SKM-1 treated with dmso at 0.1 percent for 144 hours (cell line): ENCODE results near the gene EFNB2.

Experiments
- DNase-seq: peaks from one replicate; lab custom pipeline; 2025; ENCODE audit not compliant: unreplicated experiment; lab: John Stamatoyannopoulos, UW

The EFNB2 gene

DNA sequence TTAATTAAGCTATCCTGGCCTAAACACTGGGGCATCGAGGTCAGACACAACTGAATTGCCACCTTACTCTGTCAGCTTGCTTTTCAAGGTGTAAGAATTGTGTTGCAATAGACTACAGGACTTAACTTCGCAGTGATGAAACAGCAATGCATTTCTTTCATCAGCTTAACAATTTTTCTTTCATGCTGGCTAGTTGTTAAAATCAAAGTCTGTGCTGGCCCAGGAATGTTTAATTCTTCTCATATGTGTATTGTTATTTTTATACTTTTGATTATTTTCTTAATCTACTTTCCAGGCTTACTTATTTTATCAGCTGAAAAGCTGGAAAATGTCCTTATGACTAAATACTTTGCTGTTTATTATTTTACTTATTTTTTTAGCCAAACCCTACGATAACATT lies 79.7 kb downstream of the EFNB2 start:
- no peak for DNase-seq

DNA sequence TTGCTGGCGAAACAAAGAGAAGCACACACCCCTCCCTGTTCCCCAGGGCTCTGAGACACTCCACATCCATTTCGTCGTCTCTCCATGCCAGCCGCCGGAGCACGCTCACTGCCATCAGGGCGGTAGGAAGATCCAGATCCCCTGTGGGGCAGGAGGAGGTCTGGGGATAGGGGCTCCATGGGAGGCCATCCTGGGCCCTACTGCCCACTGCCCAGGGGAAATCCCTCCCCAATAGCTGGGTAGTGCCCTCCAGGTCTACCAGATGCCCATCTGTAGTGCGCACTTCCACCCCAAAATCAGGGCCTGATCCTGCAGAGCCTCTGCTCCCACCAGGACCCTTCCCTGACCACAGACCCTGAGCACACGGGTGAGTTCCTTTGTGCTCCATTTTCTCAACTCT lies 80.3 kb downstream of the EFNB2 start:
- no peak for DNase-seq

DNA sequence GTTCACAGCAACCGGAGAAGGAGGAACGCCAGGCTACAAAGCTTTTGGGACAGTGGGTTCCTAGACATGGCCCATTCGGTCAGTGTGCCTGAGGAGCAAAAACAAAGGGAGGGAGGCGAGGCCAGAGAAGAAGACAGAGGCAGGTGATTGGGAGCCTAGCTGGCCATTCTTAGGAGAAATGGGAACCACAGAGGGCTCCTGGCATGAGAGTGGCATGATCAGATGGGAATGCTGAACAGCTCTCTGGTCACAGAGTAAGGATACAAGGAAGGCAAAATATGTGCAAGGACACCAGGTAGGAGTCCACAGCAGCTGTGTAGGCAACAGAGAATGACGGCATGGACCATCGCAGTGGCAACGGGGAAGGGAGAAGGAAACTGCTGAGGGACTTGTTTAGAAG lies 82.4 kb downstream of the EFNB2 start:
- DNase-seq, result no peak

DNA sequence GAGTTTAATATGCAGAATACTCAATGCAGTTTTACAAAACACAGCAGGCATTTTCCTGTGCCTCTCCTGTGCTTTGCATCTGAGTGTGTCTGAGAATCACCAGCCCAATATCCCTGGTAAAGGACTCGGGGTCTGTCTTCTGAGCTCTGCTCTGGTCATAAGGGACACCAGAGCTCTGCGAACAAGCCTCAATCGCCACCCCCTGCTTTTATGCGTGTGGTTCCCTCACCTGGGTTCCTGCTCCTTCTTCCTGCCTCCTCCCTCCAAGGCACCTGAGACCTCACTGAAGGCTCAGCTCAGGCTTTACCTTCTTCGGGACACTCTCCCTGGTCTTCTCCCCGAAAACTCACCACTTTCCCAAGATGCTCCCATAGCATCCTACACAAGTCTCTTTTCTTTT lies 84.5 kb downstream of the EFNB2 start:
- DNase-seq, result no peak

DNA sequence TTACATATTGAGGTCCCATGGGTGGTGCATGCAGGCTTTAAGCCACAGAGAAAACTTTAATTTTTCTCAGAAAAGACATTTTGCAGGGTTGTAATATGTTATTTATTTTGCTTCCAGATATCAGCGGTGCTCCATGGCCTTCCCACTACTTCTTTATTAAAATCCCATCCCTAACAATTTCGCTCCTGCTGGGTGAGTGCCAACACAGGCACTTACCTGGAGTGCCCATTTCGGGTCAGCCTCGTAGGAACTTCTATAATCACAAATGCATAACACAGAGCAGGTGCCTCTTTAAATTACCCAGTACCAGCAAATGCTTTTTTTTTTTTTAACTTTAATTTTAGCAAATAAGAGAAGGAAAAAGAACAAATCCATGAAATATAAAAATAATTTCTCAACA lies 86.4 kb downstream of the EFNB2 start:
- DNase-seq, result no peak

DNA sequence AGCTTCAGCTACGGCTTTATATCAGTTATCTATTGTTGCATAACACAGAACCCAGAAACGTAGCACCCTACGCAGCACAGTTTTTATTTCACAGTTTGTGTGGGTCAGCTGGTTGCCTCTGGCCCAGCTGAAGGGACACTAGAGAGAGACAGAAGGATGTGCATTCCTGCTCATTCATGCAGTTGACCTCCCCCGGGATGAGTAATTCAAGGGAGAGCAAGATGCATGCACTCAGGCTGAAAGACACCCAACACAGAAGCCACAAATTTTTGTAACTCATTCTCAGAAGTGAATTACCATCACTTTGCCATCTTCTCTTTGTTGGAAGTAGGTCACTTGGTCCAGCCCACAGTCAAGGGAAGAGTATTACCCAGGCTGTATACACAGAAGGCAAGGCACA lies 89.5 kb downstream of the EFNB2 start:
- DNase-seq, result no peak

DNA sequence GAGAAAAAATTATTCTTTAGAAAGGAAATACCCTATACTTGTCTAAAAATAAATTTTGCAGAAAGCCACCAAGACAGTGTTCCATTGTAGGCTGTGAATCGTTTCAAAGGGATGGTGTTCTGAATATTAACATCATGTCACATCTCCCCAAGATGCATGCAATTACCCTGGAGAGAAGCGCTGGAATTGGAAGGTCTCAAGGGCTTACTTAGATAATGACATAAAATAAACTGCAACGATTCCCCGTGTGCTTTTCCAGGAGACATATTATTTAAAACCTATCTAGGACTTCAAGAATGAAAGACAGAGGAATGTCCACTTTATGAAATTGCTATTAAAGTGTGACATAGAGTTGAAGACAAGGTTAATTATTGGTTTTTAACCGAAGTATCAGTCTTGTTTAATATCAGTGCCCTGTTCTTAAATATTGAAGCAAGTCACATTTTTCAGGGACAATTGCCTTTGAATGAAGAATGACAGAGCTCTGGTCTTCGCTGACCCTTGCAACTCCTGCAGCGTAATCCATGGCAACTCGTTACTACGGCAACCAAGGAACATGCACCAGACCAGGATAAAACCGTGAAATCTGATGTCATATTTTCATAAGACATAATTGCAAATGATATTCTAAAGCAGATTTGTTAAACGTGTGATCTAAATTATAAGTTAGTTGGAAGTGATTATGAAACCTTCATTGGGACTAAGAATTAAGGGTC lies 91.7 kb downstream of the EFNB2 start:
- no peak for DNase-seq

DNA sequence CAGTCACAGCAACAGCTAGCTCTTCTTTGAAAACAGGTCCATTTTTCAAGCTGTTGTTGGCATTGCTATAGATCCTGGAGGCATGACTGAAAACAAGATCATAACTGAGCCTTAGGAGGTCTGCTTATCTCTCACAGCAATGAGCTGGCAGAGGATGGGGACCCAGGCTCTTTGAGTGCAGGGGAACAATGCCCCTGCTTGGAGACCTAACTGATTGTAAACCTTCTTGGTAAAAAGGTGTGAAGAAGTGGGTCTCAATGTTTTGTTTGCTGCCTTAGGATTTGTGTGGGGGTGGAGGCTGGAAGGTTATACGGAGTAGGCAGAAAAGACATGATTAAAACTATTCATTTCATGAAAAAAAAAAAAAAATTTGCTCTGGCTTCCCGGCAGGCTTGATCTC lies 94.6 kb downstream of the EFNB2 start:
- no peak for DNase-seq
